ENCODE results near the gene SOHLH2.

The SOHLH2 gene

DNA sequence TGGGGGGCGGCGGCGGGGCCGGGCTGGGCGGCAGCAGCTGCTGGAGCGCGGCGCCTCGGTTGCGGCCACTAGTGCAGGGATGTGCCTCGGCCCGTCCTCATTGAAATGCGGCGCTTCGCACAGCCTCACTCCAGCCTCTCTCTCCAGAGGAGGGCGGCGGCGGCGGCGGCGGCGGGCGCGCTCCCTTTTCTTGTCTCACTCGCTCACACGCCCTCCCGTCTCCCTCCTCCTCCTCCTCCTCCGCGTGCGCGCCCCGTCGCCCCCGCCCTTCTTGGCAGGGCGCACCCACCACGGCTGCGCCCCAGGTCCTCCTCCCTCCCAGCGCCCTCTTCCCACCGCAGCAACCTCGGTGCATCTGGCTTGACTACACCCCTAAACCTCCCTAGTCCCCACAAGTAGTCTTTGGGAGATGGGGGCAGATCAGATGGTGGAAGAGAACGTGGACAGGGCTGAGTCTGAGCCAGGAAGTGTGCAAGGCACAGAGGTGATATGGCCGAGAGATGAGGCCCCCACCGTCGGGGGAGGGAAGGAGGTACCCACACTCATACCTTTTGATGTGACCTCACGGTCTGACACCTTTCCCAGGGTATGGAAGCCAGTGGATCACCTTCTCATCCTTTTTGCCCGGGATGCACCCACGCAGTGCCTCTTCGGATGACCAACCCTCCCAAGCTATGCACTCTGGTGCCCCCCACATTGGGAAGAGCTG lies 83.0 kb downstream of the SOHLH2 start, which contains the start of gene DCLK1:
Gene DCLK1 (minus strand): TSS at position 161 of the 709 bp plus-strand sequence.
- peak; percentile 42 for DNase-seq

DNA sequence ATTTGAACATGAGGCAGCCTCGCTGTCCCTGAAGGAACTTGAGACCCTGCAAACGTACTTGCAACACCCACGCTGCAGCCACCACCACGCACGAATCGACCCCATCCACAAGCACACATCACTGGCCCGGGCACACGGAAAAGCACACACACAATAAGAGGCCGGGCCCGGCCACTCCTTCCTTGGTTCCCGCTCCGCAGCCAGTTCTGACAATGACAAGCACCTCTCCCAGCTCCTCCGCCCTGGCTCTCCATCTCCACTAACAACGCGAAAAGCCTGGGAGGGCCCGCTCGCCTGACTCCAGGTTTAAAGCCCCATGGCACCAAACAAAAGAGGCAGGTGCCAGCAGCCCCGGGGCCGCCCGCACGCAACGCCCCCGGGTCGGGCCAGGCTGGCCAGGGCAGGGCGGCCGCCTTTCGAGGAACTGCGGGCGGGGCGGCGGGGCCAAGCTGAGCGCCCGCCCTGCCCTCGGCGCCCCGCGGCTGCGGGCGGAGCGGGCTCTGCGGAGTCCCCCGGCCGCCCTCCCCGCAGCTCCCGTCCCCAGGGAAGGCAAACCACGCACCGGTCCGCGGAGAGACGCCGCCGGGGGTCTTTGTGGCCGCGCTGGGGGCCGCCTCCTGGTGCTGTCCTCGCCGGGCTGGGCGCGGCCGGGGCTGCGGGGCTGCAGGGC lies 83.7 kb downstream of the SOHLH2 start:
- DNase-seq: peak; percentile 31

DNA sequence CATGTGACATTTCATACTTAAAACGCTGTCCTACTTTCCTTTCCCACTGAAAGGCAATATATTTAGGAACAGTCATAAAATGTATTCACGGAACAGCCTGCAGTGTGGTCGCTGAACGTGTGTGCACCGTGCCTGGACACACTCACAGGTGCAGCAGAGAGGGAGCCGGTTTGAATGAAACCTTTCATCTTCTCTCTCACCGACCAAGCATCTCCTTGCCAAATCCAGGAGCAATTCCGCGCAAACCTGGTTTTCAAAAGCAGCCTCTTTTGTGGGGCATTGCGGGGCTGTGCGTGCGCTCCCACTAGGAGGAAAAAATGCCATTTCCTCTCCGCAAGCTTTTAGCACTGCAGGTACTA lies 84.2 kb downstream of the SOHLH2 start:
- DNase-seq: peak; percentile 21

DNA sequence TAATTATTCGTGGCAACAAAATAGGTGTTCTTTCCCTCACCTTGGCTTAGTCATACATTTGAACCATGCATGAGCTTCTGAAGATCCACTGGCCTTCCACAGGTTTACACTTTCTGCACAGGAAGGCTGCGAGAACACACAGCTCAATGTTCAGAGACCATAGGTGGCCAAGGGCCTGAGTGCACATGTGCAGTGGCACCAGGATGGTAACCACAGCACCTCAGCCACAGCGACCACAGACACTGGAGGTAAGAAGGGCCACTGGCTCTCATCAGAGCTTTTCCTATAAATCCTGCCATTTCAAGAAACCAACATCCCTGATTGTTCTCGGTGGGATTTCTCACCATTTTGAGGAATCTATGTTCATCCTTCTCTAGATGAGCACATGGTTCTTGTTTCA lies 84.8 kb downstream of the SOHLH2 start:
- DNase-seq: no peak

DNA sequence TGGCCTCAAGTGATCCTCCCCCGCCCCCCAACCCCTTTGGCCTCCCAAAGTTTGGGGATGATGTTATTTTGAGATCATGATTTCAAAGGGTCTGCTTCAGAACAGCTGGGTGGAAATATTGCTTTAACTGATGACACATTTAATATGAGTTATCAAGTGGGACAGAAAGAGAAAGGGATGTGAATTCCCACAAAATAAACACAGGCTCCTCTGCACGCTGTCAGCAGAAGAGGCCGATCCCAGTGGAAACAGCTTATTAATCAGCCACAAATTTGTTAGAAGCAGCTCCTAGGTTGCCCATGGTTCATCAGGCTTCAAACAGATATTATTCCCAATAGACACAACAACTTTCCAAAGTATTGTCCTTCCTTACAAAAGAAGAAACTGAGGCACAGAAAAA lies 87.9 kb downstream of the SOHLH2 start:
- DNase-seq: no peak

DNA sequence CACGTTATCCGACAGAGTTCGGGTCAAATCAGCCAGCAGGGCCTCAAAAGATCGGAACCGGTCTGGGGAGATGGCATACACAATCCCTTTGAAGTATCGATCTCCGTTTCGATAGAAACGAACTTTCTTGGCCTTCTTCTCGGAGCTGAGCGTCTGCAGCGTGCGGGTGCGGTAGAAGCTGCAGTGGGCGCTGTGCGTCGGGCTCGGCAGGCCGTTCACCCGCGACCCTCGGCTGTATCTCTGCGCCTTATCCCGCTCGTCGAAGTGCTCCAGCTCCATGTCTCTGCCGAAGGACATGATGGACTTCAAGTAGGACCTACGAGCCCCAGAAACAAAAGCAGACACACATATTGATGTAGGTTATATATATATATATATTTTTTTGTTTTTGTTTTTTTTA lies 88.5 kb downstream of the SOHLH2 start:
- no peak for DNase-seq

DNA sequence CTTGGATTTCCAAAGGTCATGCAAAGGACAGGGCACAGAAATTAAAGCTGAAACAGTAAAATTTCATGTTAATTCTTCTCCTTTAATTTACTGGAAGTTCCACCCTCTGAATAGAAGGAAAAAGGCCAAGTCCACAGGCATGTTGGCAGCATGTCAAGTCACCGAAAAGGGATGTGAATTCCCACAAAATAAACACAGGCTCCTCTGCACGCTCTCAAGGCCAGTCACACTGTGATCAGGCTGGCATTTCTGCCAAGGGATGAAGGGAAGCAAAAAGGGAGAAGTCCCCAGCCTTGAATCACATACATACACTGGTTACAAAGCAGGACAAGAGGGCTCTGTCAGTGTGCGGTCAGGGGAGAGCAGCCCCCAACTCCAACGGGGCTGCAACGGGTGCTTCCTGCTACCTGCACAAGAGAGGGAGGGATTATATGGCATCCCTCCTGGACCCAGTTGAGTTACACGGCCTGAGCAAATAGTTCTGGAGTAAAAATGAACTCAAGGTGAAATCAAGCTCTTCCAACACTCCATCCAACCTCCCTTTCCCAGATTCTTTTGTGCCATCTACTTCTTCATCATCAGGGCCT lies 90.0 kb downstream of the SOHLH2 start:
- DNase-seq: no peak
